HEK293 (cell line): ENCODE measurements around the gene AP5S1.

Source experiments
- GLI2 ChIP-seq: fragments of 450-650 bp; formaldehyde crosslinking; IDR thresholded peaks from 2 replicates; pipeline ENCODE4; 2017; ENCODE audit warnings: missing biosample characterization, missing genetic modification characterization, low read depth, borderline replicate concordance
- HOXC10 ChIP-seq: sonication (generic); formaldehyde crosslinking; IDR thresholded peaks from 2 replicates; pipeline ENCODE4 v1.8.1; 2023; ENCODE audit warnings: mild to moderate bottlenecking, missing genetic modification reagents
- KLF10 ChIP-seq: fragments of 450-650 bp; IDR thresholded peaks from 2 replicates; pipeline ENCODE4 v1.5.1; 2018; ENCODE audit warnings: missing biosample characterization, mild to moderate bottlenecking, missing genetic modification characterization
- RBAK ChIP-seq: fragments of 450-650 bp; formaldehyde crosslinking; IDR thresholded peaks from 2 replicates; pipeline ENCODE4 v1.5.1; 2016; ENCODE audit warnings: missing biosample characterization, missing genetic modification characterization
- SALL2 ChIP-seq: fragments of 450-650 bp; formaldehyde crosslinking; IDR thresholded peaks from 2 replicates; pipeline ENCODE4 v1.5.0; 2017; ENCODE audit warnings: missing biosample characterization, mild to moderate bottlenecking, missing genetic modification characterization, borderline replicate concordance
- ZFP69B ChIP-seq: fragments of 450-650 bp; formaldehyde crosslinking; IDR thresholded peaks from 2 replicates; pipeline ENCODE4 v1.5.1; 2016; ENCODE audit warnings: missing biosample characterization, missing genetic modification characterization
- ZNF223 ChIP-seq: fragments of 450-650 bp; formaldehyde crosslinking; IDR thresholded peaks from 2 replicates; pipeline ENCODE4 v1.5.1; 2016; ENCODE audit warnings: missing biosample characterization, missing genetic modification characterization
- ZNF23 ChIP-seq: fragments of 450-650 bp; formaldehyde crosslinking; IDR thresholded peaks from 2 replicates; pipeline ENCODE4 v1.5.1; 2016; ENCODE audit warnings: missing biosample characterization, missing genetic modification characterization, borderline replicate concordance
- ZNF366 ChIP-seq: fragments of 450-650 bp; formaldehyde crosslinking; conservative IDR thresholded peaks from 2 replicates; pipeline ENCODE4 v1.5.1; 2016; ENCODE audit warnings: missing biosample characterization, missing genetic modification characterization
- ZNF473 ChIP-seq: fragments of 450-650 bp; formaldehyde crosslinking; IDR thresholded peaks from 2 replicates; pipeline ENCODE4 v1.5.1; 2017; ENCODE audit warnings: missing biosample characterization, missing genetic modification characterization
- ZNF585B ChIP-seq: fragments of 450-650 bp; formaldehyde crosslinking; IDR thresholded peaks from 2 replicates; pipeline ENCODE4 v1.5.1; 2016; ENCODE audit warnings: missing biosample characterization, missing genetic modification characterization
- ZNF623 ChIP-seq: fragments of 450-650 bp; formaldehyde crosslinking; IDR thresholded peaks from 2 replicates; pipeline ENCODE4 v1.5.1; 2016; ENCODE audit warnings: missing biosample characterization, missing genetic modification characterization
- ZNF777 ChIP-seq: fragments of 450-650 bp; formaldehyde crosslinking; IDR thresholded peaks from 2 replicates; pipeline ENCODE4 v1.5.1; 2017; ENCODE audit warnings: missing biosample characterization, missing genetic modification characterization, borderline replicate concordance
- TF ChIP-seq, protein P1 (sequence below): fragments of 450-650 bp; formaldehyde crosslinking; IDR thresholded peaks from 2 replicates; pipeline ENCODE4 v1.5.1; 2016; ENCODE audit warnings: missing biosample characterization, missing genetic modification characterization
- TF ChIP-seq, protein P2 (sequence below): fragments of 450-650 bp; formaldehyde crosslinking; optimal IDR thresholded peaks from 2 replicates; pipeline ENCODE3; 2016; ENCODE audit warnings: missing biosample characterization, mild to moderate bottlenecking, missing genetic modification characterization
- TF ChIP-seq, protein P3 (sequence below): fragments of 450-650 bp; formaldehyde crosslinking; IDR thresholded peaks from 2 replicates; pipeline ENCODE4 v1.5.1; 2016; ENCODE audit warnings: missing biosample characterization, missing genetic modification characterization
- TF ChIP-seq, protein P4 (sequence below): fragments of 450-650 bp; formaldehyde crosslinking; IDR thresholded peaks from 2 replicates; pipeline ENCODE4 v1.5.1; 2016; ENCODE audit warnings: missing biosample characterization, missing genetic modification characterization
- TF ChIP-seq, protein P5 (sequence below): fragments of 450-650 bp; formaldehyde crosslinking; IDR thresholded peaks from 2 replicates; pipeline ENCODE4 v1.5.1; 2016; ENCODE audit warnings: missing biosample characterization, missing genetic modification characterization
- TF ChIP-seq, protein P6 (sequence below): fragments of 450-650 bp; formaldehyde crosslinking; IDR thresholded peaks from 2 replicates; pipeline ENCODE4 v1.5.1; 2016; ENCODE audit warnings: missing biosample characterization, missing genetic modification characterization
- TF ChIP-seq, protein P7 (sequence below): fragments of 450-650 bp; formaldehyde crosslinking; IDR thresholded peaks from 2 replicates; pipeline ENCODE4 v1.5.1; 2017; ENCODE audit warnings: missing biosample characterization, missing genetic modification characterization

AP5S1 gene

DNA sequence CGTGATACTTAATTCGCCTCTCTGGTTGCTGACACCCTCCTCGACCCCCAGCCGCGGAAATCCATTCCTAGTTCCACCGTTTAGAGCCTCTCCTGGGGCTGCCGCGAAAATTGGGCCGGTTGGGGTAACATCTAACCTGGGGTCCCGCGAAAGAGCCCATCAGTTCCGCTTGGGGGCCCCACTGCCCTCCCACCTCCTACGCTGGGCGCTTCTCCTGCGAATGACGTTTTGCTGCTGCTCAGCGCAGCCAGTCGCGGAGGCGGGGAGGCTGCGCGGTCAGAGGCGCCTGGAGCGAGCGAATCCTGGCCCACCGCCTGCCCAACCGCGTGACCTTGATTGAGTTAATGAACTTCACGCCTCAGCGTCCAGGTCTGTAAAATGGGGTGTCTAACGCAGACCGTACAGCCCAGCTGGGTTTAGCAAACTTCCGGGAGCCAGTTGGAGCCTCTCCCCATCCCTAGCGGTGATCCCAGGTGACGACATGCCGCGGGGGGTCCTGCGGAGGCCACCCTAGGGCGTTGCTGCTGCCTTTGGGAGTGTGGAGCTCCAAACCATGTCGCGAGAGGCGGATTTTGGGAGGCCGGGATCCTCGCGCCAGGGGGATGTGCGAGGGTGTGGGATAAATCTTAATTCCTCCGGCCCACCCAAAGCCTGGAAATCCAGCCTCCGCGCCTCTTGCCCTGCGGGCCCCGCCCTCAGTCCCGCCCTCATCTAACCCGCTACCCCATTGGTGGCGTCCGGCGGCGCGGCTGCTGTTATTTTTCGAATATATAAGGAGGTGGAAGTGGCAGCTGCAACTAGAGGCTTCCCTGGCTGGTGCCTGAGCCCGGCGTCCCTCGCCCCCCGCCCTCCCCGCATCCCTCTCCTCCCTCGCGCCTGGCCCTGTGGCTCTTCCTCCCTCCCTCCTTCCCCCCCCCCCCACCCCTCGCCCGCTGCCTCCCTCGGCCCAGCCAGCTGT, 24.6 kb upstream of the AP5S1 start, which contains the start of gene CDC25B (continued):
- no peak for TF ChIP-seq HOXC10 (CRISPR knock-in tag)
- no peak for TF ChIP-seq SALL2
- TF ChIP-seq, protein P1, sequence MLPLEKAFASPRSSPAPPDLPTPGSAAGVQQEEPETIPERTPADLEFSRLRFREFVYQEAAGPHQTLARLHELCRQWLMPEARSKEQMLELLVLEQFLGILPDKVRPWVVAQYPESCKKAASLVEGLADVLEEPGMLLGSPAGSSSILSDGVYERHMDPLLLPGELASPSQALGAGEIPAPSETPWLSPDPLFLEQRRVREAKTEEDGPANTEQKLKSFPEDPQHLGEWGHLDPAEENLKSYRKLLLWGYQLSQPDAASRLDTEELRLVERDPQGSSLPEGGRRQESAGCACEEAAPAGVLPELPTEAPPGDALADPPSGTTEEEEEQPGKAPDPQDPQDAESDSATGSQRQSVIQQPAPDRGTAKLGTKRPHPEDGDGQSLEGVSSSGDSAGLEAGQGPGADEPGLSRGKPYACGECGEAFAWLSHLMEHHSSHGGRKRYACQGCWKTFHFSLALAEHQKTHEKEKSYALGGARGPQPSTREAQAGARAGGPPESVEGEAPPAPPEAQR: no peak
- no peak for TF ChIP-seq RBAK
- TF ChIP-seq ZNF623 (tag by site-specific recombination): no peak
- TF ChIP-seq, protein P2, sequence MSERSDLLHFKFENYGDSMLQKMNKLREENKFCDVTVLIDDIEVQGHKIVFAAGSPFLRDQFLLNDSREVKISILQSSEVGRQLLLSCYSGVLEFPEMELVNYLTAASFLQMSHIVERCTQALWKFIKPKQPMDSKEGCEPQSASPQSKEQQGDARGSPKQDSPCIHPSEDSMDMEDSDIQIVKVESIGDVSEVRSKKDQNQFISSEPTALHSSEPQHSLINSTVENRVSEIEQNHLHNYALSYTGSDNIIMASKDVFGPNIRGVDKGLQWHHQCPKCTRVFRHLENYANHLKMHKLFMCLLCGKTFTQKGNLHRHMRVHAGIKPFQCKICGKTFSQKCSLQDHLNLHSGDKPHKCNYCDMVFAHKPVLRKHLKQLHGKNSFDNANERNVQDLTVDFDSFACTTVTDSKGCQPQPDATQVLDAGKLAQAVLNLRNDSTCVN (tag by site-specific recombination): peak; percentile 44
- TF ChIP-seq GLI2: no peak
- TF ChIP-seq, protein P3, sequence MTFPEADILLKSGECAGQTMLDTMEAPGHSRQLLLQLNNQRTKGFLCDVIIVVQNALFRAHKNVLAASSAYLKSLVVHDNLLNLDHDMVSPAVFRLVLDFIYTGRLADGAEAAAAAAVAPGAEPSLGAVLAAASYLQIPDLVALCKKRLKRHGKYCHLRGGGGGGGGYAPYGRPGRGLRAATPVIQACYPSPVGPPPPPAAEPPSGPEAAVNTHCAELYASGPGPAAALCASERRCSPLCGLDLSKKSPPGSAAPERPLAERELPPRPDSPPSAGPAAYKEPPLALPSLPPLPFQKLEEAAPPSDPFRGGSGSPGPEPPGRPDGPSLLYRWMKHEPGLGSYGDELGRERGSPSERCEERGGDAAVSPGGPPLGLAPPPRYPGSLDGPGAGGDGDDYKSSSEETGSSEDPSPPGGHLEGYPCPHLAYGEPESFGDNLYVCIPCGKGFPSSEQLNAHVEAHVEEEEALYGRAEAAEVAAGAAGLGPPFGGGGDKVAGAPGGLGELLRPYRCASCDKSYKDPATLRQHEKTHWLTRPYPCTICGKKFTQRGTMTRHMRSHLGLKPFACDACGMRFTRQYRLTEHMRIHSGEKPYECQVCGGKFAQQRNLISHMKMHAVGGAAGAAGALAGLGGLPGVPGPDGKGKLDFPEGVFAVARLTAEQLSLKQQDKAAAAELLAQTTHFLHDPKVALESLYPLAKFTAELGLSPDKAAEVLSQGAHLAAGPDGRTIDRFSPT (tag by site-specific recombination): no peak
- TF ChIP-seq, protein P4, sequence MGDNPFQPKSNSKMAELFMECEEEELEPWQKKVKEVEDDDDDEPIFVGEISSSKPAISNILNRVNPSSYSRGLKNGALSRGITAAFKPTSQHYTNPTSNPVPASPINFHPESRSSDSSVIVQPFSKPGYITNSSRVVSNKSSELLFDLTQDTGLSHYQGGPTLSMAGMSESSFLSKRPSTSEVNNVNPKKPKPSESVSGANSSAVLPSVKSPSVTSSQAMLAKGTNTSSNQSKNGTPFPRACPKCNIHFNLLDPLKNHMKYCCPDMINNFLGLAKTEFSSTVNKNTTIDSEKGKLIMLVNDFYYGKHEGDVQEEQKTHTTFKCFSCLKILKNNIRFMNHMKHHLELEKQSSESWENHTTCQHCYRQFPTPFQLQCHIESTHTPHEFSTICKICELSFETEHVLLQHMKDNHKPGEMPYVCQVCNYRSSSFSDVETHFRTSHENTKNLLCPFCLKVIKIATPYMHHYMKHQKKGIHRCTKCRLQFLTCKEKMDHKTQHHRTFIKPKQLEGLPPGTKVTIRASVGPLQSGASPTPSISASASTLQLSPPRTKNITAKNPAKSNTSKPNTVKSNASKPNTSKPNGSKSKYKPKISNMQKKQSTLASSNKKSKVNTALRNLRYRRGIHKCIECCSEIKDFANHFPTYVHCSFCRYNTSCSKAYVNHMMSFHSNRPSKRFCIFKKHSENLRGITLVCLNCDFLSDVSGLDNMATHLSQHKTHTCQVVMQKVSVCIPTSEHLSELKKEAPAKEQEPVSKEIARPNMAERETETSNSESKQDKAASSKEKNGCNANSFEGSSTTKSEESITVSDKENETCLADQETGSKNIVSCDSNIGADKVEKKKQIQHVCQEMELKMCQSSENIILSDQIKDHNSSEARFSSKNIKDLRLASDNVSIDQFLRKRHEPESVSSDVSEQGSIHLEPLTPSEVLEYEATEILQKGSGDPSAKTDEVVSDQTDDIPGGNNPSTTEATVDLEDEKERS (tag by site-specific recombination): 0 out of 2 replicates have a peak, but pooled peaks have one; percentile 69
- no peak for TF ChIP-seq ZNF473 (tag by site-specific recombination)
- no peak for TF ChIP-seq ZNF585B (tag by site-specific recombination)
- TF ChIP-seq ZNF777: no peak
- TF ChIP-seq, protein P5, sequence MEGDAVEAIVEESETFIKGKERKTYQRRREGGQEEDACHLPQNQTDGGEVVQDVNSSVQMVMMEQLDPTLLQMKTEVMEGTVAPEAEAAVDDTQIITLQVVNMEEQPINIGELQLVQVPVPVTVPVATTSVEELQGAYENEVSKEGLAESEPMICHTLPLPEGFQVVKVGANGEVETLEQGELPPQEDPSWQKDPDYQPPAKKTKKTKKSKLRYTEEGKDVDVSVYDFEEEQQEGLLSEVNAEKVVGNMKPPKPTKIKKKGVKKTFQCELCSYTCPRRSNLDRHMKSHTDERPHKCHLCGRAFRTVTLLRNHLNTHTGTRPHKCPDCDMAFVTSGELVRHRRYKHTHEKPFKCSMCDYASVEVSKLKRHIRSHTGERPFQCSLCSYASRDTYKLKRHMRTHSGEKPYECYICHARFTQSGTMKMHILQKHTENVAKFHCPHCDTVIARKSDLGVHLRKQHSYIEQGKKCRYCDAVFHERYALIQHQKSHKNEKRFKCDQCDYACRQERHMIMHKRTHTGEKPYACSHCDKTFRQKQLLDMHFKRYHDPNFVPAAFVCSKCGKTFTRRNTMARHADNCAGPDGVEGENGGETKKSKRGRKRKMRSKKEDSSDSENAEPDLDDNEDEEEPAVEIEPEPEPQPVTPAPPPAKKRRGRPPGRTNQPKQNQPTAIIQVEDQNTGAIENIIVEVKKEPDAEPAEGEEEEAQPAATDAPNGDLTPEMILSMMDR (tag by site-specific recombination): peak; percentile 59
- TF ChIP-seq ZNF223 (tag by site-specific recombination): no peak
- TF ChIP-seq KLF10 (tag by site-specific recombination): peak; percentile 93
- TF ChIP-seq, protein P6, sequence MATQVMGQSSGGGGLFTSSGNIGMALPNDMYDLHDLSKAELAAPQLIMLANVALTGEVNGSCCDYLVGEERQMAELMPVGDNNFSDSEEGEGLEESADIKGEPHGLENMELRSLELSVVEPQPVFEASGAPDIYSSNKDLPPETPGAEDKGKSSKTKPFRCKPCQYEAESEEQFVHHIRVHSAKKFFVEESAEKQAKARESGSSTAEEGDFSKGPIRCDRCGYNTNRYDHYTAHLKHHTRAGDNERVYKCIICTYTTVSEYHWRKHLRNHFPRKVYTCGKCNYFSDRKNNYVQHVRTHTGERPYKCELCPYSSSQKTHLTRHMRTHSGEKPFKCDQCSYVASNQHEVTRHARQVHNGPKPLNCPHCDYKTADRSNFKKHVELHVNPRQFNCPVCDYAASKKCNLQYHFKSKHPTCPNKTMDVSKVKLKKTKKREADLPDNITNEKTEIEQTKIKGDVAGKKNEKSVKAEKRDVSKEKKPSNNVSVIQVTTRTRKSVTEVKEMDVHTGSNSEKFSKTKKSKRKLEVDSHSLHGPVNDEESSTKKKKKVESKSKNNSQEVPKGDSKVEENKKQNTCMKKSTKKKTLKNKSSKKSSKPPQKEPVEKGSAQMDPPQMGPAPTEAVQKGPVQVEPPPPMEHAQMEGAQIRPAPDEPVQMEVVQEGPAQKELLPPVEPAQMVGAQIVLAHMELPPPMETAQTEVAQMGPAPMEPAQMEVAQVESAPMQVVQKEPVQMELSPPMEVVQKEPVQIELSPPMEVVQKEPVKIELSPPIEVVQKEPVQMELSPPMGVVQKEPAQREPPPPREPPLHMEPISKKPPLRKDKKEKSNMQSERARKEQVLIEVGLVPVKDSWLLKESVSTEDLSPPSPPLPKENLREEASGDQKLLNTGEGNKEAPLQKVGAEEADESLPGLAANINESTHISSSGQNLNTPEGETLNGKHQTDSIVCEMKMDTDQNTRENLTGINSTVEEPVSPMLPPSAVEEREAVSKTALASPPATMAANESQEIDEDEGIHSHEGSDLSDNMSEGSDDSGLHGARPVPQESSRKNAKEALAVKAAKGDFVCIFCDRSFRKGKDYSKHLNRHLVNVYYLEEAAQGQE (tag by site-specific recombination): peak; percentile 45; the same call in 1 of the 2 replicates
- TF ChIP-seq ZNF23 (tag by site-specific recombination): no peak
- TF ChIP-seq, protein P7, sequence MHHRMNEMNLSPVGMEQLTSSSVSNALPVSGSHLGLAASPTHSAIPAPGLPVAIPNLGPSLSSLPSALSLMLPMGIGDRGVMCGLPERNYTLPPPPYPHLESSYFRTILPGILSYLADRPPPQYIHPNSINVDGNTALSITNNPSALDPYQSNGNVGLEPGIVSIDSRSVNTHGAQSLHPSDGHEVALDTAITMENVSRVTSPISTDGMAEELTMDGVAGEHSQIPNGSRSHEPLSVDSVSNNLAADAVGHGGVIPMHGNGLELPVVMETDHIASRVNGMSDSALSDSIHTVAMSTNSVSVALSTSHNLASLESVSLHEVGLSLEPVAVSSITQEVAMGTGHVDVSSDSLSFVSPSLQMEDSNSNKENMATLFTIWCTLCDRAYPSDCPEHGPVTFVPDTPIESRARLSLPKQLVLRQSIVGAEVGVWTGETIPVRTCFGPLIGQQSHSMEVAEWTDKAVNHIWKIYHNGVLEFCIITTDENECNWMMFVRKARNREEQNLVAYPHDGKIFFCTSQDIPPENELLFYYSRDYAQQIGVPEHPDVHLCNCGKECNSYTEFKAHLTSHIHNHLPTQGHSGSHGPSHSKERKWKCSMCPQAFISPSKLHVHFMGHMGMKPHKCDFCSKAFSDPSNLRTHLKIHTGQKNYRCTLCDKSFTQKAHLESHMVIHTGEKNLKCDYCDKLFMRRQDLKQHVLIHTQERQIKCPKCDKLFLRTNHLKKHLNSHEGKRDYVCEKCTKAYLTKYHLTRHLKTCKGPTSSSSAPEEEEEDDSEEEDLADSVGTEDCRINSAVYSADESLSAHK: 0 out of 2 replicates have a peak, but pooled peaks have one; percentile 40
- no peak for TF ChIP-seq ZFP69B
- peak; percentile 42; the same call in 1 of the 2 replicates for TF ChIP-seq ZNF366
